HUES6 (cell line): ENCODE results near the gene RPL4.
A peak's percentile ranks its signal among the peaks of the same experiment; 100 is the strongest.

Source experiments
- H3K27ac ChIP-seq: 2 replicates; pipeline ENCODE4 v1.7.0; 2013; ENCODE audit warnings: low read depth, mild to moderate bottlenecking, low read length, inconsistent platforms
- H3K27me3 ChIP-seq: 2 replicates; pipeline ENCODE4 v1.6.1; 2013; ENCODE audit warnings: low read length; ENCODE audit not compliant: control insufficient read depth, insufficient read depth
- H3K36me3 ChIP-seq: 2 replicates; pipeline ENCODE4 v1.6.1; 2013; ENCODE audit warnings: low read length; ENCODE audit not compliant: control insufficient read depth, insufficient read depth
- H3K4me1 ChIP-seq: 2 replicates; pipeline ENCODE4 v1.6.1; 2013; ENCODE audit warnings: low read length; ENCODE audit not compliant: control insufficient read depth, insufficient read depth
- H3K4me3 ChIP-seq: 2 replicates; pipeline ENCODE4 v1.5.1; 2013; ENCODE audit warnings: low read depth, low read length
- H3K9ac ChIP-seq: one replicate; pipeline ENCODE4 v1.6.1; 2013; ENCODE audit warnings: mild to moderate bottlenecking, low read length
- H3K9me3 ChIP-seq: 2 replicates; pipeline ENCODE4 v1.6.1; 2013; ENCODE audit warnings: low read depth, low read length; ENCODE audit not compliant: control insufficient read depth, insufficient read depth

The RPL4 gene

DNA sequence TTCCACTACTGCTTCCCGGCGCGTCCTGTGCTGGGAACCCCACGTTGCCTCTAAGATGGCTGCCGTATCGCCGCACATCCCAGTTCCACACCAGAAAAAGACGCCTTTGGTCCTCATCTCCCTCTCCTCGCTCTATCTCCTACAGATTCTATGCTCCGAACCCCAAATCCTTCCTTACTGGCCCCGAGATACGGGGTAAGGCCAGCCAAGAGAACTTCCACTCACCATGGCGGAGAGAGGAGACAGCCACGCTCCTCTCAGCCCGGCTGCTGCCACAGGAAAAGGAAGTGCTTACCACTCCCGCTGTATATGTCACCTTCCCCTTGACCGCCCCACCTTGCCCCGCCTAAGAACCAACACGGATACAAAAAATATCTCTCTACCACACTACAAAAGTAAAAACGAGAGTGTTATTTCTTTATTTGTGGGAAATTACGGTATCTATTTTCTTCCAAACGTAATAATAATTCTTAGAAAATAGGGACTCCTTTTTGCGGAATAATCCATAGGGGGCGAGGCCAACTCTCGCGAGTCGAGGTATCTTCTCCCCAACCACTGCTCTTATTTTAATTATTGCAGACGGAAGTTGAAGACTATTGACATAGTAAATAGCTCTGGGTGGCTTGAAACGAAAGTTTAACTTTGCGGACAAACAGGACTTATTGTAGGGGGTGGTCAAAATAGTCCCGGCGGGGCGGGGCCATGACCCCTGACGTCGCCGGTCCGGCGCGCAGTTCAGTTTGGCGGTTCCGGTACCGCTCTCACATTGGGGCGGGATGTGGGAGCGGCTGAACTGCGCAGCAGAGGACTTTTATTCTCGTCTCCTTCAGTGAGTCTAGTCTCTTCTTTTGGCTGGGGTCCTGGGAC, at the start of gene RPL4, which contains the start of gene ZWILCH:
TSS of gene RPL4 (minus strand) at position 293 of the 867 bp plus-strand sequence. CDS start at position 228, 65 bp downstream.
TSS of gene ZWILCH (plus strand) at position 764 of the 867 bp plus-strand sequence. CDS start at position 777, 13 bp downstream.
- Histone ChIP-seq H3K4me1 (peaks cover 3% of the 10 kb centered on the region; the same call in 1 of the 2 replicates), H3K27ac (peak within 1 kb of the TSS; percentile 98), H3K9ac (peak within 1 kb of the TSS; percentile 98), H3K36me3 (peaks cover 52% of the 10 kb centered on the region), H3K4me3 (peak within 1 kb of the TSS; percentile 93), H3K9me3 (no peaks in the 10 kb centered on the region), H3K27me3 (no peaks in the 10 kb centered on the region)

GRCh38 chr15:66545255-66545654, 40.6 kb upstream of the RPL4 start:
- Histone ChIP-seq H3K9ac (no peak overlapping the region), H3K4me3 (no peak overlapping the region), H3K27me3 (no peaks in the 10 kb centered on the region), H3K4me1 (no peaks in the 10 kb centered on the region), H3K9me3 (no peaks in the 10 kb centered on the region), H3K36me3 (peaks cover 55% of the 10 kb centered on the region), H3K27ac (no peak overlapping the region)

DNA sequence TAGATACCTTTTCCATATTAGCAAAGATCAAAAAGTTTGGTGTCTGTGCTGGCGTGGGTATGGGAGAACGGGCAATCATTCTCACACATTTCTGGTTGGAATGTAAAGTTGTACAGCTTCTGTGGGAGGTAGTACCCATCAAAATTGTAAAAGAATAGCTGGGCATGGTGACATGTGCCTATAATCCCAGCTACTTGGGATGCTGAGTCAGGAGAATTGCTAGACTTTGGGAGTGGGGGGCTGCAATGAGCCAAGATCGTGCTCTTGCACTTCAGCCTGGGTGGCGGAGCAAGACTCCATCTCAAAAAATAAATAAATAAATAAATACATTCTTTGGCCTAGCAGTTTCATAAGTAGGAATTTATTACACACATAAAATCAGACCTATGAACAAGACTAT, 38.2 kb upstream of the RPL4 start:
- no peaks in the 10 kb centered on the region for H3K27me3 ChIP-seq
- peaks cover 61% of the 10 kb centered on the region for H3K36me3 ChIP-seq
- no peak overlapping the region for H3K4me3 ChIP-seq
- H3K9me3 ChIP-seq, result no peaks in the 10 kb centered on the region
- no peaks in the 10 kb centered on the region for H3K4me1 ChIP-seq
- no peak overlapping the region for H3K9ac ChIP-seq
- H3K27ac ChIP-seq, result no peak overlapping the region

DNA sequence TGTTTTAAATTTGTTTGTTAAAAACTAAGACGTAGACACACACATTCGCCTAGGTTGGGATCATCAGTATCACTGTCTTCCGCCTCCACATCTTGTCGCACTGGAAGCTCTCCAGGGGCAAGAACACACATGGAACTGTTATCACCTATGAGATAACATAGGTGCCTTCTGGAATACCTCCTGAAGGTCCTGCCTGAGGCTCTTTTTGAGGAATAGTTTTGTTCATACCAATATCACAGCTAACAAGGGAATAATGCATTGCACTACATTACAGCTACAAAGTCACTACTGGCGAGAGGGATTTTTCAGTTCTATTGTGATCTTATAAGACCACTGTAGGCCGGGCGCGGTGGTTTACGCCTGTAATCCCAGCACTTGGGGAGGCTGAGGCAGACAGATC, 30.4 kb upstream of the RPL4 start:
- no peaks in the 10 kb centered on the region for H3K9me3 ChIP-seq

GRCh38 chr15:66524838-66525237, 20.2 kb upstream of the RPL4 start:
- Histone ChIP-seq H3K9ac (no peak overlapping the region), H3K36me3 (peaks cover 91% of the 10 kb centered on the region), H3K27ac (no peak overlapping the region), H3K9me3 (no peaks in the 10 kb centered on the region), H3K27me3 (no peaks in the 10 kb centered on the region), H3K4me3 (no peak overlapping the region), H3K4me1 (no peaks in the 10 kb centered on the region)

More for the DNA sequence above, 30.4 kb upstream of the RPL4 start:
- Histone ChIP-seq H3K36me3 (peaks cover 81% of the 10 kb centered on the region), H3K27ac (no peak overlapping the region), H3K9ac (no peak overlapping the region), H3K4me1 (no peaks in the 10 kb centered on the region), H3K27me3 (no peaks in the 10 kb centered on the region), H3K4me3 (no peak overlapping the region)

DNA sequence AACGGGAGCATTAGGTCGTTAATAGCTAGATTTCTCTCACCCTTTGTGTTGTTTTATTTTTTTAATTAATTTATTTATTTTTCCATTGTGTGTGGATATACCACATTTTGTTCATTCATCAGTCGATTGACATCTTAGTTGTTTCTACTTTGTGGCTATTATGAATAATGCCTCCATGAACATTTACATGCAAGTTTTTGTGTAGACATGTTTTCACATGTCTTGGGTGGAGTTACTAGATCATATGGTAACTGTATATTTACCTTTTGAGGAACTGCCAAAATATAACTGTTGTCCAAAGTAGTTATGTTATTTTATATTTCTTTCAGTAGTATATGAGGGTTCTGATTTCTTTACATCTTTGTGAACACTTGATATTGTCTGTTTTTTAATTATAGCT, 19.3 kb upstream of the RPL4 start:
- Histone ChIP-seq H3K9ac (no peak overlapping the region), H3K4me1 (no peaks in the 10 kb centered on the region), H3K27ac (no peak overlapping the region), H3K9me3 (no peaks in the 10 kb centered on the region), H3K36me3 (peaks cover 86% of the 10 kb centered on the region), H3K27me3 (no peaks in the 10 kb centered on the region), H3K4me3 (no peak overlapping the region)

GRCh38 chr15:66515901-66516322, 11.3 kb upstream of the RPL4 start:
- H3K27me3 ChIP-seq, result no peaks in the 10 kb centered on the region
- peaks cover 64% of the 10 kb centered on the region for H3K36me3 ChIP-seq
- H3K9me3 ChIP-seq, result no peaks in the 10 kb centered on the region
- H3K27ac ChIP-seq, result no peak overlapping the region
- no peak overlapping the region for H3K9ac ChIP-seq
- peaks cover 8% of the 10 kb centered on the region for H3K4me1 ChIP-seq
- H3K4me3 ChIP-seq, result no peak overlapping the region

GRCh38 chr15:66514586-66514985, 9.9 kb upstream of the RPL4 start:
- Histone ChIP-seq H3K27me3 (no peaks in the 10 kb centered on the region), H3K4me1 (peaks cover 8% of the 10 kb centered on the region), H3K9ac (no peak overlapping the region), H3K9me3 (no peaks in the 10 kb centered on the region), H3K4me3 (no peak overlapping the region), H3K27ac (no peak overlapping the region), H3K36me3 (peaks cover 60% of the 10 kb centered on the region)

DNA sequence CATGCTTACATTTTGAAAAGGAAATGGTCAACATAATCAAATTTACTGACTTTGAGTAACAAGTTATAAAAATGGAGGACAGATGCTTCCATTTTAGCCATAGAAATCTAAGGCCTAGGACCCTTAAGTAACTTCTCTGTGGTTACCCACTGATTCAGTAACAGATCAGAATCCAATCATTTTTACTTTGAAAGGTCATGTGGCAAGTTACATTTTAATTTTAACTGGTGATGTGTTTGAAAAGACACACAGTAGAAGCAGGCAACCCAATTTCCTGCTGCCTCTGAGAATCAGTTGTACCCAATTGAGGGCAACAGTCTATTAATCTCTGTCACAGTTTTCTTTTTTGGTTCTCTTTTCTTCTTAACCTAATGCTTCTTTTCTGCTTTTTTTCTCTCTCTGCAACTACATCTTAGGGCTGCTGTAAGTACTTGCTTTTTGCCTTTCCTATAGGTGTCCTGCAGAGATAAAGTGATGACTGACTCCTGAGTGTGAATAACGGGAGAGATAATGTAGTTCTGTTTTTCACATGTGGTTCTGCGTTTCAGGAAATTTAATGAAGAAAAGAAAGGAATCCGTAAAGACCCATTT, 3.7 kb upstream of the RPL4 start:
- Histone ChIP-seq H3K36me3 (peaks cover 28% of the 10 kb centered on the region), H3K9me3 (no peaks in the 10 kb centered on the region), H3K9ac (no peak overlapping the region), H3K27me3 (no peaks in the 10 kb centered on the region), H3K4me1 (no peaks in the 10 kb centered on the region; the same call in 1 of the 2 replicates), H3K4me3 (no peak overlapping the region), H3K27ac (no peak overlapping the region)

GRCh38 chr15:66505818-66506217, 1.2 kb upstream of the RPL4 start:
- H3K4me1 ChIP-seq, result peaks cover 3% of the 10 kb centered on the region; the same call in 1 of the 2 replicates
- no peaks in the 10 kb centered on the region for H3K9me3 ChIP-seq
- no peak overlapping the region for H3K27ac ChIP-seq
- peaks cover 48% of the 10 kb centered on the region for H3K36me3 ChIP-seq
- H3K4me3 ChIP-seq, result peak overlapping the region; percentile 93
- H3K9ac ChIP-seq, result peak overlapping the region; percentile 98
- H3K27me3 ChIP-seq, result no peaks in the 10 kb centered on the region

DNA sequence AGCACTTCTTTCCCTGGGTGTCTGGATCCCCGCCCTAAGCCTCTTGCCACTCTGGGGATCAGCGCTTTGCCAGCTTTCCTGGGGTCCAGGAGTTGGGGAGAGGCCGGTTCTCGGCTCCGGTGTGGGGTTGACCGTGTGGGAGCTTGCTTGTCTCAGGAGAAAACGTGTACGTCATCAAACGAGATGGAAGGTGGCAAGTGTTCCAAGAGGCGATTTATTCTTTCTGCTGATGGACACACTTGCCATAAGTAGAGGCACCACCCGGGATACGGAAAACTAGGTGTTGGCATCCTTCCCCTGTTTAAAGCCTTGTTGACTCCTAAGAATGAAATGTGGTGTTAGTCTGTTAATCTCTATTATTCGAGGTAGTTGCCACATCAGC, 766 bp upstream of the RPL4 start:
- Histone ChIP-seq H3K9ac (peak overlapping the region; percentile 98), H3K36me3 (peaks cover 48% of the 10 kb centered on the region), H3K4me3 (peak overlapping the region; percentile 93)

More for the DNA sequence above, 766 bp upstream of the RPL4 start:
- Histone ChIP-seq H3K27me3 (no peaks in the 10 kb centered on the region), H3K4me1 (peaks cover 3% of the 10 kb centered on the region; the same call in 1 of the 2 replicates), H3K27ac (peak overlapping the region; percentile 98), H3K9me3 (no peaks in the 10 kb centered on the region)
